H9 (cell line): ENCODE results near the gene SLC6A19. TPM values are rescaled to one million over a fixed set of nuclear protein-coding genes. Genes with fewer than 3 reads are reported as not detected.

Experiments
- DNase-seq: peaks from one replicate; pipeline ENCODE4 v3.0.0-alpha.2; 2017
- H2AFZ ChIP-seq: one replicate; pipeline ENCODE4 v1.6.1; 2013; ENCODE audit warnings: mild to moderate bottlenecking, low read length, control low read depth, moderate library complexity
- H2AK5ac ChIP-seq: 2 replicates; pipeline ENCODE4 v1.6.1; 2013; ENCODE audit warnings: low read length, control low read depth, mixed read lengths; ENCODE audit not compliant: insufficient read length
- H2BK120ac ChIP-seq: one replicate; pipeline ENCODE4 v1.6.1; 2013; ENCODE audit warnings: low read depth, mild to moderate bottlenecking, low read length, control low read depth, inconsistent platforms; ENCODE audit not compliant: poor library complexity, severe bottlenecking
- H2BK12ac ChIP-seq: 2 replicates; pipeline ENCODE4 v1.6.1; 2013; ENCODE audit warnings: low read length, control low read depth, mixed read lengths, low read depth; ENCODE audit not compliant: insufficient read length
- H2BK15ac ChIP-seq: 2 replicates; pipeline ENCODE4 v1.6.1; 2013; ENCODE audit warnings: low read depth, low read length, control low read depth
- H2BK20ac ChIP-seq: one replicate; pipeline ENCODE4 v1.6.1; 2013; ENCODE audit warnings: low read depth, mild to moderate bottlenecking, low read length, control low read depth, inconsistent platforms; ENCODE audit not compliant: poor library complexity, severe bottlenecking
- H2BK5ac ChIP-seq: 2 replicates; pipeline ENCODE4 v1.6.1; 2013; ENCODE audit warnings: low read length, control low read depth, mixed read lengths; ENCODE audit not compliant: insufficient read length
- H3K14ac ChIP-seq: 2 replicates; pipeline ENCODE4 v1.6.1; 2013; ENCODE audit warnings: low read length, control low read depth; ENCODE audit not compliant: insufficient read depth
- H3K18ac ChIP-seq: 2 replicates; pipeline ENCODE4 v1.6.1; 2013; ENCODE audit warnings: low read depth, mild to moderate bottlenecking, mixed read lengths, low read length, control low read depth; ENCODE audit not compliant: insufficient read length
- H3K23ac ChIP-seq: 2 replicates; pipeline ENCODE4 v1.6.1; 2013; ENCODE audit warnings: low read length, control low read depth, mixed read lengths, low read depth; ENCODE audit not compliant: insufficient read length
- H3K23me2 ChIP-seq: 2 replicates; pipeline ENCODE4 v1.6.1; 2013; ENCODE audit warnings: low read depth, mild to moderate bottlenecking, mixed read lengths, low read length, control low read depth; ENCODE audit not compliant: insufficient read length, poor library complexity, severe bottlenecking
- H3K27ac ChIP-seq: 2 replicates; pipeline ENCODE4 v1.5.1; 2013; ENCODE audit warnings: low read length, control low read depth, mixed read lengths, low read depth; ENCODE audit not compliant: insufficient read length
- H3K27me3 ChIP-seq: 2 replicates; pipeline ENCODE4 v1.6.1; 2013; ENCODE audit warnings: low read length, control low read depth, inconsistent platforms; ENCODE audit not compliant: insufficient read depth
- H3K4ac ChIP-seq: 2 replicates; pipeline ENCODE4 v1.6.1; 2013; ENCODE audit warnings: low read depth, mild to moderate bottlenecking, control low read depth, inconsistent platforms, low read length, moderate library complexity
- H3K4me1 ChIP-seq: 2 replicates; pipeline ENCODE4 v1.6.1; 2013; ENCODE audit warnings: low read length, control low read depth, inconsistent platforms; ENCODE audit not compliant: insufficient read depth
- H3K4me2 ChIP-seq: 2 replicates; pipeline ENCODE4 v1.6.1; 2013; ENCODE audit warnings: low read length, control low read depth, mixed read lengths; ENCODE audit not compliant: insufficient read length, insufficient read depth
- H3K56ac ChIP-seq: 2 replicates; pipeline ENCODE4 v1.6.1; 2013; ENCODE audit warnings: low read depth, mild to moderate bottlenecking, mixed read lengths, low read length, control low read depth; ENCODE audit not compliant: insufficient read length
- H3K79me1 ChIP-seq: 2 replicates; pipeline ENCODE4 v1.6.1; 2013; ENCODE audit warnings: low read depth, mild to moderate bottlenecking, moderate library complexity, low read length, control low read depth, inconsistent platforms; ENCODE audit not compliant: insufficient read depth, poor library complexity, severe bottlenecking
- H3K79me2 ChIP-seq: 2 replicates; pipeline ENCODE4 v1.6.1; 2013; ENCODE audit warnings: low read length, control low read depth, inconsistent platforms; ENCODE audit not compliant: insufficient read depth
- H3K9ac ChIP-seq: 2 replicates; pipeline ENCODE4 v1.6.1; 2013; ENCODE audit warnings: low read length, control low read depth, mixed read lengths; ENCODE audit not compliant: insufficient read length; ENCODE audit errors: extremely low read depth
- H3K9me3 ChIP-seq: one replicate; pipeline ENCODE4 v1.6.1; 2013; ENCODE audit warnings: low read depth, low read length, inconsistent platforms; ENCODE audit not compliant: control insufficient read depth
- H3T11ph ChIP-seq: one replicate; pipeline ENCODE4 v1.6.1; 2013; ENCODE audit warnings: mild to moderate bottlenecking, low read length, control low read depth, inconsistent platforms
- H4K20me1 ChIP-seq: one replicate; pipeline ENCODE4 v1.6.1; 2013; ENCODE audit not compliant: control insufficient read depth, insufficient read length, insufficient read depth
- H4K5ac ChIP-seq: 2 replicates; pipeline ENCODE4 v1.6.1; 2013; ENCODE audit warnings: low read depth, mild to moderate bottlenecking, mixed read lengths, low read length, control low read depth; ENCODE audit not compliant: insufficient read length
- H4K8ac ChIP-seq: replicated peaks from 2 replicates; pipeline ENCODE4 v1.6.1; 2013; ENCODE audit warnings: low read length, control low read depth, mixed read lengths, low read depth; ENCODE audit not compliant: insufficient read length
- H4K91ac ChIP-seq: 2 replicates; pipeline ENCODE4 v1.6.1; 2013; ENCODE audit warnings: low read depth, mild to moderate bottlenecking, moderate library complexity, mixed read lengths, low read length, control low read depth; ENCODE audit not compliant: insufficient read length
- H3K27ac Mint-ChIP-seq, 3 experiments: 2 replicates in 2 of 3; 3 replicates in 1 of 3; pipeline ENCODE4 v1.8.0; 2020 to 2021; ENCODE audit warnings: mixed read lengths in 3 of 3, mild to moderate bottlenecking in 1 of 3, moderate library complexity in 1 of 3
- H3K27me3 Mint-ChIP-seq: 2 replicates; pipeline ENCODE4 v1.8.0; 2021; ENCODE audit warnings: low read depth, mild to moderate bottlenecking, moderate library complexity, mixed read lengths
- H3K36me3 Mint-ChIP-seq, 3 experiments: 2 replicates in 2 of 3; 3 replicates in 1 of 3; pipeline ENCODE4 v1.8.0; 2020 to 2021; ENCODE audit warnings: low read depth in 3 of 3, mixed read lengths in 3 of 3; ENCODE audit not compliant: insufficient read depth in 1 of 3
- H3K4me1 Mint-ChIP-seq, 2 experiments: 2 replicates each; pipeline ENCODE4 v1.8.0; 2020; ENCODE audit warnings: mixed read lengths in 2 of 2
- H3K4me3 Mint-ChIP-seq, 2 experiments: 2 replicates in 1 of 2; 3 replicates in 1 of 2; pipeline ENCODE4 v1.8.0; 2020 to 2021; ENCODE audit warnings: mild to moderate bottlenecking in 2 of 2, mixed read lengths in 2 of 2, moderate library complexity in 1 of 2
- H3K9me3 Mint-ChIP-seq, 2 experiments: 2 replicates in 1 of 2; 3 replicates in 1 of 2; pipeline ENCODE4 v1.8.0; 2020; ENCODE audit warnings: mild to moderate bottlenecking in 2 of 2, mixed read lengths in 2 of 2, moderate library complexity in 1 of 2
- CTCF ChIP-seq: fragments of 200-600 bp; sonication (generic); conservative IDR thresholded peaks from 3 replicates; pipeline ENCODE4 v1.8.0; 2021; ENCODE audit warnings: antibody characterized with exemption, mild to moderate bottlenecking
- whole genome bisulfite sequencing: extraction: QIAGEN DNeasy Blood & Tissue Kit; methylation state at CpG from one replicate; pipeline ENCODE4 v1.1.7; 2013; ENCODE audit warnings: missing lambda C conversion rate, low lambda C conversion rate, mixed read lengths; ENCODE audit not compliant: insufficient read length; ENCODE audit errors: extremely low coverage; 5-methylcytosine and 5-hydroxymethylcytosine counted together
- total RNA-seq: library from RNA; stranded (reverse); gene quantifications from 2 replicates; pipeline ENCODE4 v1.2.1, GENCODE V29; 2021

The SLC6A19 gene
- total RNA-seq, 1 experiment from 2014 or later: not detected

DNA sequence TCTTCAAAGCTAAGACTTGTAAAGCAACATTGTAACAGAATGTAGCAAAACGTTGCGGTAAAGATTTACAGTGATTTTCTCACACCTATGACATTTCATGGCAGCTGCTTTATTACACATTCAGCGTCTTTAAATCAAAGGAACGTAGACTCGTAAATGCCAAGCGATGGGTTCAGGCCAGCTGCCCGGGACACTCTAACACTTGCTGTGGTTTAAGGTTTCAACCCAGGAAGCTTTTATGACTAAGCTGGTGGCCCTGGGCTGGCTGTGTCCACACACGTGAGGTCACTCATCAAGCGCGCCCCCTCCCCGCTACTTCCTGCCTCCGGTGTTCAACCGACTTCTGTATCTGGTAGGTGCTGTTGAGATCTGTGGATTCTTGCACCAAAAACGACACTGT lies 26.3 kb downstream of the SLC6A19 start:
- Histone ChIP-seq H2BK15ac (no peak overlapping the region), H3K9me3 (no peaks in the 10 kb centered on the region), H3K23ac (no peak overlapping the region), H2BK20ac (no peak overlapping the region), H4K20me1 (no peaks in the 10 kb centered on the region), H4K91ac (no peak overlapping the region), H3K27ac (no peak overlapping the region), H3K4ac (no peak overlapping the region), H3K27me3 (no peaks in the 10 kb centered on the region), H2BK12ac (no peak overlapping the region), H3K79me2 (no peaks in the 10 kb centered on the region), H3K4me1 (no peaks in the 10 kb centered on the region; the same call in 1 of the 2 replicates), H3K4me2 (no peak overlapping the region), H2BK5ac (no peak overlapping the region), H4K5ac (no peak overlapping the region), H3K23me2 (no peaks in the 10 kb centered on the region), H3K18ac (no peak overlapping the region), H2BK120ac (no peak overlapping the region), H3K56ac (no peak overlapping the region), H3K79me1 (no peaks in the 10 kb centered on the region), H3K14ac (no peak overlapping the region), H3T11ph (no peak overlapping the region), H4K8ac (no peak overlapping the region), H2AK5ac (no peak overlapping the region), H3K9ac (no peak overlapping the region), H2AFZ (no peak overlapping the region)
- peaks cover 0 to 12% of the 10 kb centered on the region in 2 experiments; a peak in 2 of 4 replicates for H3K4me1 Mint-ChIP-seq
- no CpG with 5 or more reads among the region's 14 CpGs for WGBS
- TF ChIP-seq CTCF: no peak
- no peak for DNase-seq
- no peak overlapping the region for H3K4me3 Mint-ChIP-seq
- no peak overlapping the region; a peak in 1 of 7 replicates for H3K27ac Mint-ChIP-seq
- H3K9me3 Mint-ChIP-seq: no peaks in the 10 kb centered on the region
- no peaks in the 10 kb centered on the region for H3K36me3 Mint-ChIP-seq
- peaks cover 4% of the 10 kb centered on the region for H3K27me3 Mint-ChIP-seq
